ENCODE results near the gene ENO2.

DNA sequence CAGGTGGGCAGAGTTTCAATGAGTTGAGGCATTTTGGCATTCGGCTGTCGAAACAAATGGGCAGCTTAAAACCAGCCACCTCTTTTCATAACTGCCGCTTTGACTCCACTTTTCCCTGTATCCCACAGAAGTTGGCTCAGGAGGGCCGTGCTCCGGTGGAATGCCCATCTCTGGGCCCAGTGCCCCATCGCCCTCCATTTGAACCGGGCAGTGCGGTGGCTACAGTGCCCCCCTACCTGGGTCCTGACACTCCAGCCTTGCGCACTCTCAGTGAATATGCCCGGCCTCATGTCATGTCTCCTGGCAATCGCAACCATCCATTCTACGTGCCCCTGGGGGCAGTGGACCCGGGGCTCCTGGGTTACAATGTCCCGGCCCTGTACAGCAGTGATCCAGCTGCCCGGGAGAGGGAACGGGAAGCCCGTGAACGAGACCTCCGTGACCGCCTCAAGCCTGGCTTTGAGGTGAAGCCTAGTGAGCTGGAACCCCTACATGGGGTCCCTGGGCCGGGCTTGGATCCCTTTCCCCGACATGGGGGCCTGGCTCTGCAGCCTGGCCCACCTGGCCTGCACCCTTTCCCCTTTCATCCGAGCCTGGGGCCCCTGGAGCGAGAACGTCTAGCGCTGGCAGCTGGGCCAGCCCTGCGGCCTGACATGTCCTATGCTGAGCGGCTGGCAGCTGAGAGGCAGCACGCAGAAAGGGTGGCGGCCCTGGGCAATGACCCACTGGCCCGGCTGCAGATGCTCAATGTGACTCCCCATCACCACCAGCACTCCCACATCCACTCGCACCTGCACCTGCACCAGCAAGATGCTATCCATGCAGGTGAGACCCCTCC is 24.2 kb downstream of the ENO2 start:
- TF ChIP-seq POLR2A (IDR thresholded peaks at IDR 0.05; ENCODE audit: low read depth, low read length), result no peak; the same call in 1 of the 2 replicates
- no peak for TF ChIP-seq POLR2AphosphoS5 (IDR thresholded peaks at IDR 0.05; ENCODE audit: low read depth, low read length)
